ENCODE data around the gene DDX53.

DDX53 gene

DNA sequence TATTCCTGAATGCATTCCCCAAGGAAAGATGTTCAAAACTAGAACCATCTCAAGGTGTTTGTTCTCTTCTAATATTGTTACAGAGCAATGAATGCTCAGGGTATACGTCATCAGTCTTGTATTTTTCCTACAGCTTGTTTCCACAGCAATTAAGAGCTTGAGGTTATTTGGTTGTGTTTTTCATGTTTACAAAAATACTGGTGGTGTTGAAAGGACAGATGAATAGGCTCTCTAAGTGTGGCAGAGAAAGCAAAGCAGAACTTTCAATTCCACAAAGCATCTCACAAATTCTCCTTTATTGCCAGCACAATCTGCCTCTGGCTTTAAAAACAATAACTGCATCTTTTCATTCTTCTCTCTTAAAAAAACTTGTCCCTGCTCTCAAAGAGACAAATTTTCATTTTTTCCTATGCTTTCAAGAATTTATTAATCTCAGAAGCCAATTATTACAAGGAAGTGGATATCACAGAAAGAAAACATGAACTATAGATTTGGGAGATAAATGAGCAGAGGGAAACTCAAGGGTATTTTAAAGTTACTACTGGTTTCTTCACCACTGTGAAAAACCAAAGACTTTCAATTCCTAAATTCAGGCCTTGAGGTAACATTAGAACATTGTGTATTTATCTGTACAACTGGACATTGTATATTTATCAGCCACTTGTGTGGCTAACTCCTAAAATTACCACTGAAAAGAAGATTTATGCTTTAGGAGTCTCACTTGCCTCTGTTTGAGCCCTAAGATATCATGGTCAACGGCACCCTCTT lies 49.2 kb downstream of the DDX53 start:
- DNase-seq (ENCODE audit: low read depth), result no peak

DNA sequence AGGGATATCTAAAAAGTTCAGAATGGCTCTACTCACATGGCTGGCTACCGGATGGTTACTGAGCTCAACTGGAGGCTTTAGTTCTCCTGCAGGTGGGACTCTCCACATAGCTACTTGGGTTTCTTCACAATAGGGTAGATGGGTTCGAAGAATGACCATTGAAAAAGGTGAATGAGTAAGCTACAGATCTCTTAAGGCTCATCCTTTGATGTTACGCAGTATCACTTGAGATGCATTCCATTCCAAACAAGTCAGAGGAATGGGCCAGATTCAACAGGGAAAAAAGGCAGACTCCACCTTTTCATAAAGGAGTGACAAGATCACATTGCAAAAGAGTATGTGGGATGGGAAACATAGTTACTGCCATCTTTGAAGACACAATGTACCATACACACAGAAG lies 52.6 kb downstream of the DDX53 start:
- no peak for DNase-seq (ENCODE audit: low read depth)
